Sigmoid colon (tissue), 7 donors: Measurements from ENCODE around the gene ANAPC15. TPM values are rescaled to one million over a fixed set of nuclear protein-coding genes. Genes with fewer than 3 reads are reported as not detected.

Experiments
- DNase-seq: peaks from one replicate; pipeline ENCODE4 v3.0.0-alpha.2; 2019
- H3K27ac ChIP-seq, 4 donors: fragments of 200-600 bp; sonication (generic); one replicate each; pipeline ENCODE4 v1.5.1; 2016 to 2019; ENCODE audit warnings: mild to moderate bottlenecking in 1 of 4
- H3K27me3 ChIP-seq, 3 donors: fragments of 200-600 bp; sonication (generic); one replicate each; pipeline ENCODE4 v1.5.1; 2019; ENCODE audit warnings: mild to moderate bottlenecking in 1 of 3
- H3K36me3 ChIP-seq, 4 donors: fragments of 200-600 bp; sonication (generic); one replicate each; pipeline ENCODE4 v1.5.1; 2016 to 2019
- H3K4me1 ChIP-seq, 4 donors: fragments of 200-600 bp; sonication (generic); one replicate each; pipeline ENCODE4 v1.5.1; 2017 to 2019
- H3K4me3 ChIP-seq, 4 donors: fragments of 200-600 bp; sonication (generic); one replicate each; pipeline ENCODE4 v1.5.1; 2017 to 2019; ENCODE audit warnings: mild to moderate bottlenecking in 2 of 4, moderate library complexity in 1 of 4
- H3K9me3 ChIP-seq, 4 donors: fragments of 200-600 bp in 3 of 4; sonication (generic) in 3 of 4; one replicate each; pipeline versions ENCODE4 v1.5.1 to v1.6.1; 2013 to 2019
- EP300 ChIP-seq, 4 donors: sonication (generic); formaldehyde crosslinking; IDR thresholded peaks; one replicate each; pipeline ENCODE4 v1.6.1; 2017; ENCODE audit warnings: antibody characterized with exemption in 4 of 4
- POLR2A ChIP-seq, 2 donors: fragments of 450-650 bp; IDR thresholded peaks; one replicate each; pipeline ENCODE4 v1.6.1; 2016; ENCODE audit warnings: antibody characterized with exemption in 2 of 2, mild to moderate bottlenecking in 2 of 2, moderate library complexity in 2 of 2
- POLR2AphosphoS5 ChIP-seq, 4 donors: sonication (generic); formaldehyde crosslinking; IDR thresholded peaks; one replicate each; pipeline ENCODE4 v1.6.1; 2017; ENCODE audit warnings: antibody characterized with exemption in 4 of 4
- WGBS, 2 donors: extraction: QIAGEN DNeasy Blood & Tissue Kit; methylation state at CpG; one replicate each; pipeline ENCODE4 v1.1.7; 2013; 5-methylcytosine and 5-hydroxymethylcytosine counted together
- intact Hi-C: fragments of 100-400 bp; cut with DNase I; formaldehyde crosslinking; loops from one replicate; pipeline ENCODE4 v1.15.1; 2023
- polyA plus RNA-seq, 3 donors: library from polyadenylated mRNA; stranded (reverse); fragments of 200-250 nt; gene quantifications; one replicate each; pipeline ENCODE4 v1.2.3, GENCODE V29; 2013
- total RNA-seq, 4 donors: library from RNA; depleted of rRNA; stranded (reverse); fragments of >200 nt; gene quantifications; one replicate each; pipeline ENCODE4 v1.1.0, GENCODE V29; 2016
- TF ChIP-seq, protein P1 (sequence below), 4 experiments: fragments of 450-650 bp in 3 of 4; fragments of 200-600 bp in 1 of 4; IDR thresholded peaks; one replicate each; pipeline ENCODE4 v1.5.1; 2016 to 2019; ENCODE audit warnings: antibody characterized with exemption in 4 of 4, mild to moderate bottlenecking in 3 of 4, moderate library complexity in 2 of 4
- donor health status: healthy with polysubstance abuse.
- donor health status: Bipolar disorder and iron deficiency.
- donor health status: healthy.

The ANAPC15 gene
- total and polyA plus RNA-seq, 7 donors, result 48.5 to 93.1 (median 77.1) TPM

GRCh38 chr11:72116019-72116755, 3.7 kb upstream of the ANAPC15 start:
- no peak overlapping the region for H3K4me3 ChIP-seq
- H3K27me3 ChIP-seq, result no peaks in the 10 kb centered on the region
- H3K4me1 ChIP-seq, result peaks cover 0 to 15% (median 9%) of the 10 kb centered on the region in 4 donors
- no peak for DNase-seq
- TF ChIP-seq, protein P1, sequence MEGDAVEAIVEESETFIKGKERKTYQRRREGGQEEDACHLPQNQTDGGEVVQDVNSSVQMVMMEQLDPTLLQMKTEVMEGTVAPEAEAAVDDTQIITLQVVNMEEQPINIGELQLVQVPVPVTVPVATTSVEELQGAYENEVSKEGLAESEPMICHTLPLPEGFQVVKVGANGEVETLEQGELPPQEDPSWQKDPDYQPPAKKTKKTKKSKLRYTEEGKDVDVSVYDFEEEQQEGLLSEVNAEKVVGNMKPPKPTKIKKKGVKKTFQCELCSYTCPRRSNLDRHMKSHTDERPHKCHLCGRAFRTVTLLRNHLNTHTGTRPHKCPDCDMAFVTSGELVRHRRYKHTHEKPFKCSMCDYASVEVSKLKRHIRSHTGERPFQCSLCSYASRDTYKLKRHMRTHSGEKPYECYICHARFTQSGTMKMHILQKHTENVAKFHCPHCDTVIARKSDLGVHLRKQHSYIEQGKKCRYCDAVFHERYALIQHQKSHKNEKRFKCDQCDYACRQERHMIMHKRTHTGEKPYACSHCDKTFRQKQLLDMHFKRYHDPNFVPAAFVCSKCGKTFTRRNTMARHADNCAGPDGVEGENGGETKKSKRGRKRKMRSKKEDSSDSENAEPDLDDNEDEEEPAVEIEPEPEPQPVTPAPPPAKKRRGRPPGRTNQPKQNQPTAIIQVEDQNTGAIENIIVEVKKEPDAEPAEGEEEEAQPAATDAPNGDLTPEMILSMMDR (IDR thresholded peaks at IDR 0.05), result no peak
- TF ChIP-seq POLR2AphosphoS5 (IDR thresholded peaks at IDR 0.05) (no peak), EP300 (IDR thresholded peaks at IDR 0.05) (no peak), POLR2A (IDR thresholded peaks at IDR 0.05) (no peak)
- H3K36me3 ChIP-seq, result no peaks in the 10 kb centered on the region
- H3K9me3 ChIP-seq, result no peaks in the 10 kb centered on the region
- WGBS, 2 donors, result 94 to 95% methylated on average over 6 of the region's 6 CpGs
- intact Hi-C loops, result loop anchor here (10.0 kb wide), 1 partner anchor 319 kb away; the partner anchor contains the start of gene CLPB
- H3K27ac ChIP-seq, result no peak overlapping the region

DNA sequence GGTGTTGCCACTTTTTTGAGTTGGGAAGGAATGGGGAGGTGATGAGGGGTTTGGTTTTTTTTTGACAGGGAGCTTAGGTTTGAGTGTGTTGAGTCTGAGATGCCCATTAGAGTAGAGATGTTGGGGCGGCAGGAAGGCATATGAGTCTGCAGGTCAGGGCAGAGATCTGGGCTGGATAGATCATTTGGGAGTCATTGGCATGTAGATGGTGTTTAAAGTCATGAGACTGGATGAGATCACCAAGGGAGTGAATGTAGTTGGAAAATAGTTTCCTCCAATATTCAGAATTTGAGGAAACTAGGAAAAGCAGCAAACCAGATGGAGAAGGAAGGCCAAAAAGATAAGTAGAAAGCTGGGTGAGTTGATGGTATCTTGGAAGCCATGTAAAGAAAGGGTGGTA, 2.1 kb upstream of the ANAPC15 start:
- intact Hi-C loops, result loop anchor here (5.0 to 10.0 kb wide), 2 partner anchors 108 to 320 kb away; partner anchors contain the start of genes CLPB and INPPL1
- no peak overlapping the region for H3K27ac ChIP-seq

GRCh38 chr11:72112978-72113808, 698 bp upstream of the ANAPC15 start:
- TF ChIP-seq POLR2A (IDR thresholded peaks at IDR 0.05) (no peak), POLR2AphosphoS5 (IDR thresholded peaks at IDR 0.05) (no peak), EP300 (IDR thresholded peaks at IDR 0.05) (no peak)
- TF ChIP-seq, protein P1 (IDR thresholded peaks at IDR 0.05), result no peak
- 65 to 66% methylated on average over 9 of the region's 9 CpGs for WGBS, 2 donors
- peak overlapping the region; percentile 91 to 98 (median 96) for H3K27ac ChIP-seq
- no peaks in the 10 kb centered on the region for H3K27me3 ChIP-seq
- intact Hi-C loops, result loop anchor here (1.0 to 10.0 kb wide), 5 partner anchors 32 to 322 kb away; partner anchors contain the start of genes CLPB, INPPL1, LRRC51 and NUMA1
- peak overlapping the region; percentile 56 to 68 (median 62) for H3K4me3 ChIP-seq
- peaks cover 0 to 26% (median 4%) of the 10 kb centered on the region in 4 donors for H3K36me3 ChIP-seq
- peaks cover 0 to 19% (median 13%) of the 10 kb centered on the region in 4 donors for H3K4me1 ChIP-seq
- no peak for DNase-seq
- no peaks in the 10 kb centered on the region for H3K9me3 ChIP-seq

More for the DNA sequence above, 2.1 kb upstream of the ANAPC15 start:
- TF ChIP-seq, protein P1 (IDR thresholded peaks at IDR 0.05), result no peak
- TF ChIP-seq POLR2A (IDR thresholded peaks at IDR 0.05), result no peak
- no peak for TF ChIP-seq EP300 (IDR thresholded peaks at IDR 0.05)
- TF ChIP-seq POLR2AphosphoS5 (IDR thresholded peaks at IDR 0.05), result no peak
- no peak for DNase-seq
- Histone ChIP-seq H3K27me3 (no peaks in the 10 kb centered on the region), H3K36me3 (peaks cover 0 to 12% (median 1%) of the 10 kb centered on the region in 4 donors), H3K4me3 (no peak overlapping the region), H3K4me1 (peaks cover 0 to 19% (median 13%) of the 10 kb centered on the region in 4 donors), H3K9me3 (no peaks in the 10 kb centered on the region)
- 94 to 96% methylated on average over 1 of the region's 1 CpG for WGBS, 2 donors

GRCh38 chr11:72111300-72112142, 974 bp downstream of the ANAPC15 start:
- intact Hi-C loops, result loop anchor here (1.0 to 10.0 kb wide), 5 partner anchors 31 to 323 kb away; partner anchors contain the start of genes CLPB, INPPL1, LRRC51 and NUMA1
- no peaks in the 10 kb centered on the region for H3K27me3 ChIP-seq
- H3K9me3 ChIP-seq, result no peaks in the 10 kb centered on the region
- H3K36me3 ChIP-seq, result peaks cover 0 to 30% (median 4%) of the 10 kb centered on the region in 4 donors
- peak overlapping the region; percentile 56 to 68 (median 62) for H3K4me3 ChIP-seq
- H3K27ac ChIP-seq, result peak overlapping the region; percentile 91 to 98 (median 96)
- 1 to 5% methylated on average over 10 of the region's 10 CpGs for WGBS, 2 donors
- TF ChIP-seq, protein P1 (IDR thresholded peaks at IDR 0.05), result no peak
- TF ChIP-seq POLR2AphosphoS5 (IDR thresholded peaks at IDR 0.05) (no peak), EP300 (IDR thresholded peaks at IDR 0.05) (no peak)
- no peak for DNase-seq
- H3K4me1 ChIP-seq, result peaks cover 0 to 19% (median 13%) of the 10 kb centered on the region in 4 donors
